ENCODE results near the gene CACNA1S. TPM values are rescaled to one million over a fixed set of nuclear protein-coding genes. Genes with fewer than 3 reads are reported as not detected.
A peak's percentile ranks its signal among the peaks of the same experiment; 100 is the strongest.

CACNA1S gene
- total and polyA plus RNA-seq, 5 experiments from 2014 or later, result not detected

GRCh38 chr1:201016943-201017827 is 95.0 kb downstream of the CACNA1S start:
- Mint-ChIP-seq H3K9me3 (no peaks in the 10 kb centered on the region), H3K4me3 (peak overlapping the region in 8 of 10 donors; percentile 28 to 97 (median 68)), H3K4me1 (peaks cover 52 to 96% (median 95%) of the 10 kb centered on the region in 4 donors), H3K27me3 (no peaks in the 10 kb centered on the region), H3K27ac (peak overlapping the region; percentile 66 to 99 (median 98)), H3K36me3 (peaks cover 0 to 4% (median 0%) of the 10 kb centered on the region in 3 donors)
- ATAC-seq (no peak), DNase-seq (no peak)
- POLR2A ChIA-PET, result interaction anchor here (1.6 kb wide), 1 partner anchor 7 kb away, joined by 3 read pairs; no protein-coding TSS in a partner anchor

GRCh38 chr1:201016211-201016651 is 96.0 kb downstream of the CACNA1S start:
- DNase-seq, result no peak
- Mint-ChIP-seq H3K4me1 (peaks cover 54 to 96% (median 95%) of the 10 kb centered on the region in 4 donors), H3K4me3 (peak overlapping the region in 9 of 10 donors; percentile 30 to 90 (median 59)), H3K36me3 (peaks cover 0 to 4% (median 0%) of the 10 kb centered on the region in 3 donors), H3K27me3 (no peaks in the 10 kb centered on the region), H3K27ac (peak overlapping the region in 7 of 10 donors; percentile 44 to 96 (median 81)), H3K9me3 (no peaks in the 10 kb centered on the region)
- POLR2A ChIA-PET, result interaction anchor here (1.6 kb wide), 1 partner anchor 8 kb away, joined by 3 read pairs; no protein-coding TSS in a partner anchor
- no peak for ATAC-seq

GRCh38 chr1:201015551-201016091 is 96.6 kb downstream of the CACNA1S start:
- Mint-ChIP-seq H3K27me3 (no peaks in the 10 kb centered on the region), H3K9me3 (no peaks in the 10 kb centered on the region), H3K36me3 (peaks cover 0 to 4% (median 0%) of the 10 kb centered on the region in 3 donors), H3K4me1 (peaks cover 52 to 95% (median 93%) of the 10 kb centered on the region in 4 donors), H3K27ac (peak overlapping the region; percentile 30 to 96 (median 80)), H3K4me3 (peak overlapping the region in 9 of 10 donors; percentile 30 to 90 (median 59))
- ATAC-seq (no peak), DNase-seq (no peak)
- POLR2A ChIA-PET, result interaction anchor here (1.6 kb wide), 1 partner anchor 9 kb away, joined by 3 read pairs; no protein-coding TSS in a partner anchor

GRCh38 chr1:201014816-201015200 is 97.4 kb downstream of the CACNA1S start:
- H3K4me3 Mint-ChIP-seq, result peak overlapping the region in 3 of 10 donors; percentile 19 to 26 (median 20)
- no peaks in the 10 kb centered on the region for H3K9me3 Mint-ChIP-seq
- H3K36me3 Mint-ChIP-seq, result peaks cover 0 to 4% (median 0%) of the 10 kb centered on the region in 3 donors
- POLR2A ChIA-PET, result interaction anchor here (2.8 kb wide), 1 partner anchor 9 kb away, joined by 6 read pairs; the partner anchor contains the start of gene KIF21B
- peaks cover 48 to 92% (median 92%) of the 10 kb centered on the region in 4 donors for H3K4me1 Mint-ChIP-seq
- no peak for DNase-seq
- H3K27ac Mint-ChIP-seq, result peak overlapping the region in 6 of 10 donors; percentile 14 to 80 (median 44)
- no peak for ATAC-seq
- no peaks in the 10 kb centered on the region for H3K27me3 Mint-ChIP-seq

- peaks cover 0 to 6% (median 0%) of the 10 kb centered on the region in 3 donors for H3K36me3 Mint-ChIP-seq
- POLR2A ChIA-PET, result interaction anchor here (2.8 kb wide), 1 partner anchor 9 kb away, joined by 6 read pairs; the partner anchor contains the start of gene KIF21B
- H3K9me3 Mint-ChIP-seq, result no peaks in the 10 kb centered on the region
- no peak for ATAC-seq
- no peaks in the 10 kb centered on the region for H3K27me3 Mint-ChIP-seq
- H3K27ac Mint-ChIP-seq, result peak overlapping the region in 7 of 10 donors; percentile 14 to 84 (median 73)
- DNase-seq, result no peak
- peak overlapping the region in 4 of 10 donors; percentile 19 to 54 (median 36) for H3K4me3 Mint-ChIP-seq
- peaks cover 47 to 92% (median 89%) of the 10 kb centered on the region in 4 donors for H3K4me1 Mint-ChIP-seq
Observed at GRCh38 chr1:201013991-201014815, 98.0 kb downstream of the CACNA1S start.

- Mint-ChIP-seq H3K27ac (peak overlapping the region in 9 of 10 donors; percentile 36 to 89 (median 73)), H3K9me3 (no peaks in the 10 kb centered on the region), H3K36me3 (peaks cover 0 to 12% (median 0%) of the 10 kb centered on the region in 3 donors), H3K27me3 (no peaks in the 10 kb centered on the region), H3K4me1 (peaks cover 47 to 90% (median 82%) of the 10 kb centered on the region in 4 donors), H3K4me3 (peak overlapping the region in 9 of 10 donors; percentile 21 to 65 (median 52))
- ATAC-seq, result peak; percentile 31 to 45
- no peak for DNase-seq
- POLR2A ChIA-PET, result interaction anchor here (2.8 kb wide), 1 partner anchor 10 kb away, joined by 6 read pairs; the partner anchor contains the start of gene KIF21B
Observed at GRCh38 chr1:201013031-201013485, 99.2 kb downstream of the CACNA1S start.

- H3K27me3 Mint-ChIP-seq, result no peaks in the 10 kb centered on the region
- H3K4me1 Mint-ChIP-seq, result peaks cover 42 to 76% (median 68%) of the 10 kb centered on the region in 4 donors
- POLR2A ChIA-PET, result interaction anchor here (3.2 kb wide), 1 partner anchor 10 kb away, joined by 20 read pairs; no protein-coding TSS in a partner anchor
- peak overlapping the region in 6 of 10 donors; percentile 9 to 44 (median 26) for H3K4me3 Mint-ChIP-seq
- no peak for ATAC-seq
- DNase-seq, result no peak
- H3K27ac Mint-ChIP-seq, result peak overlapping the region; percentile 4 to 92 (median 76)
- no peaks in the 10 kb centered on the region for H3K9me3 Mint-ChIP-seq
- peaks cover 0 to 12% (median 0%) of the 10 kb centered on the region in 3 donors for H3K36me3 Mint-ChIP-seq
Observed at GRCh38 chr1:201011616-201012015, 100.6 kb downstream of the CACNA1S start.

- POLR2A ChIA-PET, result interaction anchor here (1.4 to 3.2 kb wide), 2 partner anchors 11 to 15 kb away, joined by 3 to 20 read pairs; no protein-coding TSS in a partner anchor
- Mint-ChIP-seq H3K9me3 (no peaks in the 10 kb centered on the region), H3K27ac (peak overlapping the region in 9 of 10 donors; percentile 27 to 93 (median 67)), H3K27me3 (no peaks in the 10 kb centered on the region), H3K36me3 (peaks cover 0 to 19% (median 0%) of the 10 kb centered on the region in 3 donors), H3K4me1 (peaks cover 39 to 61% (median 53%) of the 10 kb centered on the region in 4 donors), H3K4me3 (peak overlapping the region in 1 of 10 donors; percentile 32)
- ATAC-seq (no peak), DNase-seq (no peak)
Observed at GRCh38 chr1:201009962-201010645, 102.1 kb downstream of the CACNA1S start.

GRCh38 chr1:201008666-201009360 is 103.4 kb downstream of the CACNA1S start:
- DNase-seq (no peak), ATAC-seq (no peak)
- Mint-ChIP-seq H3K4me1 (peaks cover 34 to 52% (median 42%) of the 10 kb centered on the region in 4 donors), H3K27me3 (no peaks in the 10 kb centered on the region), H3K36me3 (peaks cover 0 to 32% (median 0%) of the 10 kb centered on the region in 3 donors), H3K27ac (peak overlapping the region in 8 of 10 donors; percentile 48 to 93 (median 68)), H3K4me3 (peak overlapping the region in 1 of 10 donors; percentile 48), H3K9me3 (no peaks in the 10 kb centered on the region)
- POLR2A ChIA-PET, result interaction anchor here (1.4 to 3.2 kb wide), 2 partner anchors 12 to 17 kb away, joined by 3 to 20 read pairs; no protein-coding TSS in a partner anchor

GRCh38 chr1:201007481-201007880 is 104.7 kb downstream of the CACNA1S start:
- H3K36me3 Mint-ChIP-seq, result peaks cover 0 to 41% (median 8%) of the 10 kb centered on the region in 3 donors
- no peaks in the 10 kb centered on the region for H3K9me3 Mint-ChIP-seq
- H3K4me3 Mint-ChIP-seq, result no peak overlapping the region
- H3K4me1 Mint-ChIP-seq, result peaks cover 23 to 38% (median 30%) of the 10 kb centered on the region in 4 donors
- no peaks in the 10 kb centered on the region for H3K27me3 Mint-ChIP-seq
- no peak for DNase-seq
- no peak for ATAC-seq
- H3K27ac Mint-ChIP-seq, result no peak overlapping the region
- POLR2A ChIA-PET, result no interaction called here
